HG02623 (cell line): Measurements from ENCODE around the gene TRIM67.
"Not testable (repeated sequence)": the region's sequence is repeated elsewhere in the genome, so short reads cannot be mapped to it uniquely, and the experiment has no call there.

Experiments
- ATAC-seq: cut with Tn5 transposase; IDR thresholded peaks from one replicate; pipeline ENCODE4 v1.9.1; 2021; ENCODE audit warnings: moderate library complexity; ENCODE audit not compliant: unreplicated experiment

Gene TRIM67

GRCh38 chr1:231161667-231162296, at the start of gene TRIM67:
TSS of gene TRIM67 (plus strand) at chr1:231162058. CDS start at chr1:231162970, 912 bp downstream.
- no peak for ATAC-seq

GRCh38 chr1:231116738-231117137, 45.1 kb upstream of the TRIM67 start:
- ATAC-seq, result no peak

DNA sequence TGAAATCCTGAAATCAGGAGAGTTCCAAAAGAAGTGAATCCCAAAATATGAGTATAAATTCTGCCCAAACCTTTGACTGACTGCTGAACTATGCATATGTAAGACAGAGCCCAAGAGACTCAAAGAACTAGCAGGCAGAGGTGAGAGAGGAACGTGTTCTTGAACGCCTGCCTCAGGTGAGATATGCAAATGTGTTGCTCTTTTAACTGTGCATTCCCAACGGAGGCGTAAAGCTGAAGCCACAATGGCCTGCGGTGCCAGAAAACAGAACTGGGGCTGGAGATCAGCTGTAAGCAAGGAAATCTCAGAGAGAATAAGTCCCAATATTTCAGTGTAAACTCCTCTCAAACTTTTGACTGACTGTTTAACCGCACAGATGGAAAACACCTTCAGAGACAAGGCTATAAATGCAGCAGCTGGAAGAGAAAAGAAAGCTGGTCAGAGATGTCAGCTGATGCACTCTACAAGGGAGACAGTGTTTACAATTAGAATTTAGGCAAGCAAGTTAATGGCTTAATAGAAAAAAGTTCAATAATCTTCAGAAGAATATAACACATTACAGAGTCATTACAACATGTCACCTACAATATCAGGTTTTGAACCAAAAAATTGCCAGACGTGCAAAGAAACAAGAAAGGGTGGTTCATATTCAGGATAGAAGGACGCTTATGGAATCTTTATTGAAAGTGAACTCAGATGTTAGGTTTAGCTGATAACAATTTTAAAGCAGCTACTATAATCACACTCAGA, 43.0 kb upstream of the TRIM67 start:
- ATAC-seq, result no peak

DNA sequence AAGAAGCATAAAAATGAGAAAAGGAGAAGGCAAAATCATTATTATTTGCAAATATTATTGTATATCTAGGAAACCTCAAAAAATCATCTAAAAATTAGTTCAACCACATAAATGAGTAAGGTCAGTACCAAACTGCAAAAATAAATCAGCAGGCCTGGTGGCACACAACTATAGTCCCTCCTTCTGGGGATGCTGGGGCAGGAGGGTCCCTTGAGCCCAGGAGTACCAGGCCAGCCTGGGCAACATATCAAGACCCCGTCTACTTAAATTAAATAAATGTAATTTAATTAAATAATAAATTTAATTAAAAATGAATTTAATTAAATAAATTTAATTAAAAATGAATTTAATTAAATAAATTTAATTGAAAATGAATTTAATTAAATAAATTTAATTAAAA, 40.3 kb upstream of the TRIM67 start:
- no peak for ATAC-seq

GRCh38 chr1:231122143-231122542, 39.7 kb upstream of the TRIM67 start:
- no peak for ATAC-seq

- no peak for ATAC-seq
Measured at GRCh38 chr1:231124746-231125145, 37.1 kb upstream of the TRIM67 start.

- ATAC-seq, result no peak
Measured at GRCh38 chr1:231125972-231126580, 35.8 kb upstream of the TRIM67 start.

DNA sequence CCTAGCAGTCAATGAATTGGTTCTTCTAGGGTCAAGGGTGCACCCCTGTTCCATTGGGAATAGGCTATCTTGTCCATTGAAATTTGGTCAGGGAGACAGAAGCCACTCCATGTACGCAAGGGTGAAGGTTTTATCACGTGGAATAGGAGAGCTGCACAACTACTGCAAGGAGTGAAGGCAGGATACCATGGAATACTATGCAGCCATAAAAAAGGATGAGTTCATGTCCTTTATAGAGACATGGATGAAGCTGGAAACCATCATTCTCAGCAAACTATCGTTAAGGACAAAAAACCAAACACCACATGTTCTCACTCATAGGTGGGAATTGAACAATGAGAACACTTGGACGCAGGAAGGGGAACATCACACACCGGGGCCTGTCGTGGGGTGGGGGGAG, 34.8 kb upstream of the TRIM67 start:
- not testable (repeated sequence) for ATAC-seq

- not testable (repeated sequence) for ATAC-seq
Measured at GRCh38 chr1:231128471-231128870, 33.4 kb upstream of the TRIM67 start.

GRCh38 chr1:231130544-231130943, 31.3 kb upstream of the TRIM67 start:
- ATAC-seq, result no peak

DNA sequence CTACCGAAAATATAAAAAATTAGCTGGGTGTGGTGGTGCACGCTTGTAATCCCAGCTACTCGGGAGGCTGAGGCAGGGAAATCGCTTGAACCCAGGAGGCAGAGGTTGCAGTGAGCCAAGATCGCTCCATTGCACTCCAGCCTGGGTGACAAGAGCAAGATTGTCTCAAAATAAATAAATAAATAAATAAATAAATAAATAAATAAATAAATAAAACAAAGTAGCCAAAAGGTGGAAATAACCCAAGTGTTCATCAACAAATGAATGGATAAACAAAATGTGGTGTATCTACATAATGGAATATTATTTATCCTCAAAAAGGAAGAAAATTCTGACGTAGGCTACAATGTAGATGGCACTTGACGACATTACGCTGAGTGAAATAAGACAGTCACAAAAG, 29.3 kb upstream of the TRIM67 start:
- ATAC-seq, result not testable (repeated sequence)

DNA sequence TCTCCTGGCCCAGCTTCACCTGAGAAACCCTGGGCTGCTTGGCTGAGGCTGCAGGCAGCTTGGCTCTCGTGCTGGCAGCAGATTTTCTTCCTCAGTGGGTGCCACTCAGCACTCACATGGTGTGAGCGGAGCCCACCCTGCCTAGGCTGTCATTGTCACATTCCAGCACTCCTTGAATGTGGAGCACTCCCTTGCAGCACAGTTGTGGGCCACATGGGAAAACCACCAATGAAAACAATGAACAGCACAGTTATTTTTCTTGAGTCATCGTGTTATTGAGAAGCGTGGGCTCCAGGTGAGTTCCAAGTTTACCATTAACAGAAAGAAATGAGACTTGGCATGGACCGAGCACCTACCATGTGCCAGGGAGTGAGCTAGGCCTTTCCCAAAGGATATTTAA, 27.2 kb upstream of the TRIM67 start:
- ATAC-seq, result no peak

- ATAC-seq, result no peak
Measured at GRCh38 chr1:231138236-231138635, 23.6 kb upstream of the TRIM67 start.

- ATAC-seq, result no peak
Measured at GRCh38 chr1:231139125-231139649, 22.7 kb upstream of the TRIM67 start.

DNA sequence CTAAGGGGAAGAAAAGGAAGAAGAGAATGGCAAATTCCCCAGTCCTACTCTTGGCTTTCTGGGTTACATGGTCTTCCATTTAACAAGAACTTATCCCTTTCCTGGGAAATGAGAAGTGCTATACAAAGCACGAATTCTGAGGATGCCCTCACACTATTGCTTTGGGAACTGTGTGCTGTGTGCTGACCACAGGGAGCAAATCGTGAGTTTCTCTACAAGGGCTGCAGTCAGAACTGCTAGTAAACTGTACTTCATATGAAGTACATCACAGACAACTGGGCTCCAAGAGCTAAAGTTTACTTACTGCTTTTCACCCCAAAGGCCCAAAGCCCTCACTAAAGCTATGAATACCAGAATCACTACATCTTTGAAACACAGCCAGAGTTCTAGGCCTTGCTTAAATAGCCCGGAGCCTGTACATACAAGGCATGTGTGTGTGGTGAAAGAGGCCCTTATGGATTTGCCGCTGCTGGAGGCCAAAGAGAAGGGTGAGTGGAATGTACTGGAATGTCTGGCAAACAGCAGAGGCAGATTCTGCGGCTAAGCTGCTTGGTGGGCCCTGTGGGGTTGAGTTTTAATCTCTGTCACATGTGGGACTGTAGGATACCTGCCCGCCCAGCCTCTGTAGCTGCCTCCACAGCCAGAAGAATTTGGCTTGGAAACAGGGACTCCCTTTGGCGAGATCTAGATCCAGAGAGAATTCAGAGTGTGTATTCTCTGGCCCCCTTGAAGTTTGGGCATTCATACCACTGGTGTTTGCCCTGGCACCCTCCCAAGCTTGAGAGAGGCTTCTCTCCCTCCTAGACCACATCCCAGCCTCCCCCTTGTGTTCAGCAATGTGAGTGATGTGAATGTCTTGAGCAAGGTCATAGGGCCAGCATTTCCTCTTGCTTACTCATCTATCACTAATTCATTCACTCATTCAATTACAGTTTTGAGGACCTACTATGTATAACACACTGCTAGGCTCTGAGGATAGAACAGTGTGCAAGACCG, 21.9 kb upstream of the TRIM67 start:
- ATAC-seq, result no peak

DNA sequence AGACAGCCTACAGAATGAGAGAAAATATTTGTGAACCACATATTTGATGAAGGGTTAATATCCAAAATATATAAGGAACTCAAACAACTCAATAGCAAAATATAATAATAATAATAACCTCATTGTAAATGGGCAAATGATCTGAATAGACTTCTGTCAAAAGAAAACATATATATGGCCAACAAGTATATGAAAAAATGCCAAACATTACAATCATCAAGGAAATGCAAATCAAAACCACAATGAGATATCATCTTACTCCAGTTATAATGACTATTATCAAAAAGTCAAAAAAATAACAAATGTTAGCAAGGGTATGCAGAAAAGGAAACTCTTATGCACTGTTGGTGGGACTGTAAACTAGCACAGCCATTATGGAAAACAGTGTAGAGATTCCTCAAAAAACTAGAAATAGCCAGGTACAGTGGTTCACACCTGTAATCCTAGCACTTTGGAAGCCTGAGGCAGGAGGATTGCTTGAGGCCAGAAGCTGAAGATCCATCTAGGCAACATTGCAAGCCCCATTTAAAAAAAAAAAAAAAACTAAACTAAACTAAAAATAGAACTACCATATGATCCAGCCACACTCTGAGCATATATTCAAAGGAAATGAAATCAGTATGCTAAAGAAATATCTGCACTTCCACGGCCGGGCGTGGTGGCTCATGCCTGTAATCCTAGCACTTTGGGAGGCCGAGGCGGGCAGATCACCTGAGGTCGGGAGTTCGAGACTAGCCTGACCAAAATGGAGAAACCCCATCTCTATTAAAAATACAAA, 17.3 kb upstream of the TRIM67 start:
- no peak for ATAC-seq

GRCh38 chr1:231147896-231148295, 14.0 kb upstream of the TRIM67 start:
- ATAC-seq, result no peak

DNA sequence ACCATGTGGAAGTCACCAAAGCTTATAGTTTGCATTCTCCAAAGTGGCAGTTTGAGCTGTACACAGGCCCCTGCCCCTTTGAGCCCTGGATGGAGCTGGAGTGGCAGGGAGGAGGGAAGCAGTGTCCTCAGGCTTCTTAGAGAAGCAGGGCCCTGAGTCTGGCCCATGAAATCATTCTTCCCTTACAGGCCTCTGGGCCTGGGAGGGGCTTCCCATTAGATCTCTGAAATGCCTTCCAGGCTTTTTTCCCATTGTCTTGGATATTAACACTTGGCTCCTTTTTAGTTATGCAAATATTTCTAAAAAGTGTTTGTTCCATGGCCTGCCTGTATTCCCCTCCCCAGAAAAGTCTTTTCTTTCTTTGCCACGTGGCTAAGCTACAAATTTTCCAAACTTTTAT, 10.0 kb upstream of the TRIM67 start:
- no peak for ATAC-seq

DNA sequence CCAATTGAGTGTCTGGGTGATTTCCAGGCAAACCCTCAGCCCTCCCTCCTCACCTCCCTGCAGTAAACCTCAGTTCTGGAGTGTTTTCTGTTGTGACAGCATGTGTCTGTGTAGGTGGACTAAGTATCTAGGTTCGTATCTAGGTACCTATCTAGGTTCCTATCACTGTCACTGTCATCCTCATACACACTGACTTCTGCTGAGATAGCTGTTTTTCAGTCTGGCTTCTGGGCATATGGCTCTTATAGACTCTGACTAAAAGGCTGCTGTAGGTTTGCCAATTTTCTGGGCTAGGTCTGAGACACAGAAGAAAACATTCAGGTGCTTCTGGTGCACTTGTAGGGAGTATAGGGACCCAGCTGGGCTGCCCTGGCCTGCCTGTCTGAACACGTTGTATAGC, 8.1 kb upstream of the TRIM67 start:
- no peak for ATAC-seq

DNA sequence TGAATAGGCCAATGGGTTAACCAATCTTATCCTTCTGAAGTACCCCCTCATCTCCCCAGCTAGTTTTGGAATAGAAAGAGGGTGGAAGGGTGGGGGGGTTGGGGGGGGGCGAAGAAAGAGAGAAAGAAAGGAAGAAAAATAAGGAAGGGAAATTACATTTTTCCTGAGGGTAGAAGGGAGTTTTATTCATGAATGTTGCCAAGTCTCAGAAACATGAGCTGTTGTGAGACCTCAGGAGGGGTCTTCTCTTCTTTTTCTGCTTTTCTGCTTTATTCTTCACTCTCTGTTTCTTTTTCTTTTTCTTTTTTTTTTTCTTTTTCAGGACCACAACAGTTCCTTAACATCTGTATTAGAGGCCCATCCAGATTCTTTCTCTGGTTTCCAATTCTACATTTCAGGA, 6.0 kb upstream of the TRIM67 start:
- ATAC-seq, result no peak
